HCT116 (cell line): Measurements from ENCODE around the gene SAMD4A. TPM values are rescaled to one million over a fixed set of nuclear protein-coding genes. Genes with fewer than 3 reads are reported as not detected.

Experiments used
- ATAC-seq: fragments of 200-7000 bp; cut with Tn5 transposase; 2 replicates; pipeline ENCODE4 v1.9.1; 2020; ENCODE audit warnings: mild to moderate bottlenecking, moderate library complexity
- BruUV-seq: library from RNA; stranded (reverse); fragments of 400-500 nt; replicated peaks from 2 replicates; lab custom pipeline; 2021; lab: Mats Ljungman, UMichigan
- CTCF ChIA-PET: fragments of 300-600 bp; sonication (Branson Sonifier 250); formaldehyde crosslinking; loops from one replicate; lab custom pipeline; 2021; ENCODE audit warnings: antibody characterized with exemption; lab: Charles Lee
- POLR2A ChIA-PET: fragments of 300-600, 350-600 bp; sonication (Branson Sonifier 250); formaldehyde crosslinking; loops from one replicate; lab custom pipeline; 2021; ENCODE audit warnings: antibody characterized with exemption; lab: Charles Lee
- RAD21 ChIA-PET, 2 experiments: fragments of 300-600 bp; sonication (Branson Sonifier 250); formaldehyde crosslinking; loops; one replicate each; lab custom pipeline; 2023; ENCODE audit warnings: low total read pairs in 2 of 2; ENCODE audit not compliant: uncharacterized antibody in 2 of 2, unreplicated experiment in 2 of 2, low non-redundant PET in 1 of 2; lab: Charles Lee
- DNase-seq: peaks from one replicate; pipeline ENCODE4 v3.0.0-alpha.2; 2010; ENCODE audit warnings: low read depth, low spot score
- H2AFZ ChIP-seq: fragments of 200-600 bp; shearing (Covaris generic), sonication (generic); 2 replicates; pipeline ENCODE4 v1.6.1; 2017; ENCODE audit warnings: low read depth, mixed run types, mixed read lengths, antibody characterized with exemption, low read length; ENCODE audit not compliant: poor library complexity, severe bottlenecking
- H3K27ac ChIP-seq: 2 replicates; pipeline ENCODE4 v1.5.1; 2012; ENCODE audit warnings: low read depth, low read length
- H3K27me3 ChIP-seq: fragments of 200-600 bp; sonication (generic); 2 replicates; pipeline ENCODE4 v1.6.1; 2016; ENCODE audit warnings: mixed run types, low read length, mixed read lengths; ENCODE audit not compliant: insufficient read depth
- H3K36me3 ChIP-seq, 2 experiments: fragments of 200-500 bp in 1 of 2; fragments of 200-600 bp in 1 of 2; sonication (Bioruptor generic) in 1 of 2; sonication (generic) in 1 of 2; 2 replicates each; pipeline versions ENCODE4 v1.5.1 to v1.6.1; 2014 to 2016; ENCODE audit warnings: low read length in 2 of 2, inconsistent platforms in 1 of 2, mixed read lengths in 1 of 2, mixed run types in 1 of 2; ENCODE audit not compliant: insufficient read depth in 2 of 2, control insufficient read depth in 1 of 2
- H3K4me1 ChIP-seq, 2 experiments: fragments of 200-600 bp in 1 of 2; sonication (generic) in 1 of 2; 2 replicates each; pipeline versions ENCODE4 v1.5.1 to v1.6.1; 2012 to 2017; ENCODE audit warnings: low read length in 2 of 2, inconsistent platforms in 1 of 2, mild to moderate bottlenecking in 1 of 2, mixed read lengths in 1 of 2, mixed run types in 1 of 2, moderate library complexity in 1 of 2; ENCODE audit not compliant: insufficient read depth in 2 of 2, control insufficient read depth in 1 of 2
- H3K4me2 ChIP-seq: fragments of 200-600 bp; sonication (generic); 2 replicates; pipeline ENCODE4 v1.6.1; 2017; ENCODE audit warnings: mixed run types, low read length, mixed read lengths
- H3K4me3 ChIP-seq, 2 experiments: fragments of 200-600 bp in 1 of 2; sonication (generic) in 1 of 2; replicated peaks in 1 of 2; 2 replicates each; pipeline ENCODE4 v1.5.1; 2011 to 2016; ENCODE audit warnings: low read length in 2 of 2, control low read depth in 1 of 2, low read depth in 1 of 2, mild to moderate bottlenecking in 1 of 2, mixed read lengths in 1 of 2, mixed run types in 1 of 2
- H3K79me2 ChIP-seq: fragments of 200-600 bp; sonication (generic); 2 replicates; pipeline ENCODE4 v1.6.1; 2017; ENCODE audit warnings: mild to moderate bottlenecking, mixed run types, low read length, moderate library complexity, mixed read lengths; ENCODE audit not compliant: insufficient read depth
- H3K9ac ChIP-seq: fragments of 200-600 bp; sonication (generic); 2 replicates; pipeline ENCODE4 v1.6.1; 2016; ENCODE audit warnings: low read length, mixed read lengths
- H3K9me2 ChIP-seq: fragments of 200-600 bp; sonication (generic), shearing (Covaris generic); 2 replicates; pipeline ENCODE4 v1.6.1; 2017; ENCODE audit warnings: mixed run types, mild to moderate bottlenecking, moderate library complexity; ENCODE audit not compliant: insufficient read depth
- H3K9me3 ChIP-seq, 2 experiments: fragments of 200-500 bp in 1 of 2; fragments of 200-600 bp in 1 of 2; sonication (Bioruptor generic) in 1 of 2; sonication (generic) in 1 of 2; 2 replicates each; pipeline ENCODE4 v1.6.1; 2014 to 2017; ENCODE audit warnings: low read length in 2 of 2, mixed read lengths in 2 of 2, inconsistent platforms in 1 of 2, low read depth in 1 of 2, mild to moderate bottlenecking in 1 of 2, mixed run types in 1 of 2, moderate library complexity in 1 of 2; ENCODE audit not compliant: control insufficient read depth in 1 of 2, insufficient read depth in 1 of 2
- H4K20me1 ChIP-seq: fragments of 200-600 bp; sonication (generic), shearing (Covaris generic); 2 replicates; pipeline ENCODE4 v1.6.1; 2017; ENCODE audit warnings: mixed run types, mild to moderate bottlenecking, moderate library complexity; ENCODE audit not compliant: insufficient read depth
- ATF3 ChIP-seq: IDR thresholded peaks from 2 replicates; pipeline ENCODE4 v1.6.1; 2012
- CBX3 ChIP-seq: IDR thresholded peaks from 2 replicates; pipeline ENCODE4 v1.6.1; 2012; ENCODE audit warnings: low read depth
- CEBPB ChIP-seq: IDR thresholded peaks from 2 replicates; pipeline ENCODE4 v1.6.1; 2012; ENCODE audit warnings: low read depth
- CTCF ChIP-seq, 3 experiments: fragments of 200-600 bp in 1 of 3; sonication (generic) in 1 of 3; IDR thresholded peaks in 2 of 3; conservative IDR thresholded peaks in 1 of 3; 2 replicates each; pipeline ENCODE4 v1.5.1; 2012 to 2017; ENCODE audit warnings: low read depth in 2 of 3, low read length in 2 of 3, antibody characterized with exemption in 1 of 3, borderline replicate concordance in 1 of 3, control low read depth in 1 of 3, mild to moderate bottlenecking in 1 of 3, mixed read lengths in 1 of 3, mixed run types in 1 of 3, moderate library complexity in 1 of 3; ENCODE audit not compliant: insufficient read depth in 1 of 3
- ELF1 ChIP-seq: IDR thresholded peaks from 2 replicates; pipeline ENCODE4 v1.6.1; 2012; ENCODE audit warnings: low read depth, borderline replicate concordance
- EZH2 ChIP-seq: fragments of 200-600 bp; sonication (generic); IDR thresholded peaks from 2 replicates; pipeline ENCODE4 v1.6.1; 2017; ENCODE audit warnings: antibody characterized with exemption, mixed run types
- JUND ChIP-seq: IDR thresholded peaks from 2 replicates; pipeline ENCODE4 v1.6.1; 2012
- MAX ChIP-seq: IDR thresholded peaks from 2 replicates; pipeline ENCODE4 v1.6.1; 2012
- POLR2A ChIP-seq: IDR thresholded peaks from 2 replicates; pipeline ENCODE4 v1.7.0; 2011; ENCODE audit warnings: borderline replicate concordance; ENCODE audit not compliant: insufficient read depth, insufficient read length; ENCODE audit errors: extremely low read depth
- POLR2AphosphoS5 ChIP-seq: IDR thresholded peaks from 2 replicates; pipeline ENCODE4 v1.6.1; 2011; ENCODE audit warnings: mild to moderate bottlenecking, low read depth, low read length, moderate library complexity
- RAD21 ChIP-seq: IDR thresholded peaks from 2 replicates; pipeline ENCODE4 v1.6.1; 2012; ENCODE audit warnings: low read depth, mild to moderate bottlenecking
- REST ChIP-seq: IDR thresholded peaks from 2 replicates; pipeline ENCODE4 v1.6.1; 2012; ENCODE audit warnings: low read depth
- SIN3A ChIP-seq: IDR thresholded peaks from 2 replicates; pipeline ENCODE4 v1.6.1; 2012; ENCODE audit warnings: low read depth
- SRF ChIP-seq: IDR thresholded peaks from 2 replicates; pipeline ENCODE4 v1.6.1; 2012; ENCODE audit warnings: low read depth
- TCF7L2 ChIP-seq: IDR thresholded peaks from 2 replicates; pipeline ENCODE4 v1.7.0; 2011; ENCODE audit warnings: borderline replicate concordance, inconsistent platforms; ENCODE audit not compliant: insufficient read depth, insufficient read length; ENCODE audit errors: extremely low read depth
- YY1 ChIP-seq: IDR thresholded peaks from 2 replicates; pipeline ENCODE4 v1.6.1; 2011; ENCODE audit warnings: low read length, low read depth, moderate library complexity, mild to moderate bottlenecking; ENCODE audit not compliant: insufficient replicate concordance; ENCODE audit errors: extremely low read depth
- ZBTB33 ChIP-seq: IDR thresholded peaks from 2 replicates; pipeline ENCODE4 v1.6.1; 2011; ENCODE audit warnings: mild to moderate bottlenecking, low read length, moderate library complexity; ENCODE audit not compliant: insufficient replicate concordance; ENCODE audit errors: extremely low read depth
- ZNF274 ChIP-seq: fragments of 200-500 bp; sonication (Bioruptor generic); IDR thresholded peaks from 2 replicates; pipeline ENCODE4 v1.6.1; 2014; ENCODE audit warnings: mild to moderate bottlenecking, low read depth, low read length, inconsistent platforms
- intact Hi-C: fragments of 100-400 bp; cut with micrococcal nuclease; formaldehyde crosslinking; loops from 2 replicates; pipeline ENCODE4 v1.10.0; 2022
- total RNA-seq: library from RNA; stranded (reverse); gene quantifications from one replicate; pipeline ENCODE4 v1.2.1, GENCODE V29; 2021; ENCODE audit not compliant: unreplicated experiment

The SAMD4A gene
- total RNA-seq, 1 experiment from 2014 or later = 9.0 TPM

- Histone ChIP-seq H2AFZ (no peak overlapping the region), H3K36me3 (0 out of 4 replicates have a peak, but pooled peaks cover 0 to 3% of the 10 kb centered on the region in 2 experiments), H3K4me2 (no peak overlapping the region), H3K9ac (no peak overlapping the region), H3K79me2 (no peaks in the 10 kb centered on the region), H3K4me3 (no peak overlapping the region), H4K20me1 (no peaks in the 10 kb centered on the region), H3K9me3 (no peaks in the 10 kb centered on the region), H3K4me1 (no peaks in the 10 kb centered on the region)
- no peak for ATAC-seq
- intact Hi-C loops = no loop called here
- BruUV-seq = no TSS peak
- DNase-seq = no peak
- TF ChIP-seq REST (no peak), SRF (no peak), ZBTB33 (no peak), CBX3 (no peak), SIN3A (no peak), ATF3 (no peak), ELF1 (no peak), CTCF (IDR thresholded peaks at IDR 0.05 in 2 of 3, conservative IDR thresholded peaks at IDR 0.05 in 1 of 3; ENCODE audit: borderline replicate concordance in 1 of 3, insufficient read depth in 1 of 3, low read depth in 2 of 3, low read length in 2 of 3) (no peak), EZH2 (no peak), RAD21 (no peak), JUND (no peak), ZNF274 (no peak), MAX (no peak), YY1 (no peak), TCF7L2 (no peak), CEBPB (no peak), POLR2AphosphoS5 (no peak), POLR2A (no peak)
- TF ChIP-seq, all 23 proteins: peak for 0
- ChIA-PET RAD21 (no interaction called here), POLR2A (interaction anchor here (0.9 kb wide), 1 partner anchor 20 kb away, joined by 4 read pairs; the partner anchor contains the start of gene CGRRF1), CTCF (no interaction called here)
- Histone ChIP-seq H3K27me3 (no peaks in the 10 kb centered on the region), H3K27ac (no peak overlapping the region), H3K9me2 (no peaks in the 10 kb centered on the region)
Observed at GRCh38 chr14:54529811-54530210, 37.1 kb upstream of the SAMD4A start.
